OCI-M1 (cell line): ENCODE measurements around the gene NQO1.
"Not testable (repeated sequence)": the region's sequence is repeated elsewhere in the genome, so short reads cannot be mapped to it uniquely, and the experiment has no call there.

ENCODE experiments used
- DNase-seq: peaks from one replicate; lab custom pipeline; 2025; lab: John Stamatoyannopoulos, UW

The NQO1 gene

DNA sequence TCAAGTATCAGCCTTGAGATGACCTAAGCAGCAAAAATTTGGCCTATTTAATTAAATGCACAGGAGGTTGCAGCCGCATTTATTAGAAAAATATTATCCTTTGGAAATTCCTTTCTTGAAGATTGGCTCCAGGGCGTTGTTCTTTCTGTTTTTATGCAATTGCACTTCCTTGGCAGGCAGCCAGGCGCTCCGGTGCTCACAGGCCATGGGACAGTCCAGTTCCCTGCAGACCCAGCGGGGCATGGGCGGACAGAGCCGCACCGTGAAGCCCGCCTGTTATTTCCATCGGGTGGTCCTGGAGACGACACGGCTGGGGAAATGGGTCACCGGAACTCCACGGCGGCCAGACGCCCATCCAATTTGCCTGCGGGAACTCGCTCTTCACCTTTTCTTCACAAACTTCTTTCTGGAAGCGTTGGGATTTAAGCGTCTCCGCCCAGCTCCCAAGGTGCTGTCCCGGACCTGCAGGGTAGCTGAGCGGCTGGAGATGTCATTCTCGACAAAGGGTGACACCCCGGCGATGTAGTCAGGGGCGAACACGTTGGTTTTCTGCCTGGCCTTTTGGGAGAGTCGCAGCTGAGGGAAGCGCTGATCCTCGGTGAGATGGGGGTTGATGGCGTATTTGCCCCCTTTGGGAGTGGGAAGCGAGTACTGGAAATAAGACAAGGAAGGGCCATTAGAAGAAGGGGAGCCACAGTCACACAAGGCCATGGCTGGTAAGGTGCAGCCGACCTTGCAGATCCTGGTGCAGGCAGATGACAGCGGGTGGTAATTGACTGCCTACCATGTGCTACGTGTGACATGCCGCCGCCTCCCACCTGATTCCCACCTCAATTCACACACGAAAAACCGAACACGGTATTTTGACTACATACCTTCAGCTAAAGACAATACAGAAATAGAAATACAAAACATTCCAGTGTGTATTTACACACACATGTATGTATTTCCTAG is 15.9 kb upstream of the NQO1 start:
- no peak for DNase-seq

DNA sequence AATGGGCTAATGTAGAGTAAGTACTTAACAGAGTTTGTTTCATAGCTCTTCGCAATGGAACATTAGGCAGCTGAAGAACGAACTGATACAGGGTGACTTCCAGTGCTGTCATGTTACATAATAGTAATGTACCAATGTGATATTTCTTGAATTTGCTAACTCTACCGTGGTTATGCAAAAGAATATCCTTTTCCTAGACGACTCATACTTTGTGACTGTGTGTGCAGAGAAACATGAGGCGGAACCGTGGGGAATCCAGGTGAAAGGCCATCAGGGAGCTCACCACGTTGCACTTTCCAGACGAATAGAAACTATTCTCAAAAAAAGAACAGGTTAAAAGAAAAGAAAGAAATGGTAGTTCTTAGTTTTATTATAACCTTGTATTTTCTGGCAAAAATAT is 15.2 kb upstream of the NQO1 start:
- DNase-seq: no peak

DNA sequence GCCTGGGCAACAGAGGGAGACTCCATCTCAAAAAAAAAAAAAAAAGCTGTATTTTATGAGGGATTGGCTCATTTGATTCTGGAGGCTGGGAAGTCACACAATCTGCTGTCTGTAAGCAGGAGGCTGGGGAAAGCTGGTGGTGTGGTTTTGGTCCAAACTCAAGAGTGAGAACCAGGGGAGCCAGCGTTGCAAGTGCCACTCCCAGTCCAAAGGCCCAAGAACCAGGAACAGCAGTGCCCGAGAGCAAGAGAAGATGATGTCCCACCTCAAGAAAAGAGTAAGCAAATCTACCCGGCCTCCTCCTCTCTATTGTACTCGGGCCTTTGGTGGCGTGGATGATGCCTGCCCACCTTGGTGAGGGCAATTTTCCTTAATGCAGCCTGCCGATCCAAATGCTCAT is 5.7 kb upstream of the NQO1 start:
- DNase-seq: no peak

DNA sequence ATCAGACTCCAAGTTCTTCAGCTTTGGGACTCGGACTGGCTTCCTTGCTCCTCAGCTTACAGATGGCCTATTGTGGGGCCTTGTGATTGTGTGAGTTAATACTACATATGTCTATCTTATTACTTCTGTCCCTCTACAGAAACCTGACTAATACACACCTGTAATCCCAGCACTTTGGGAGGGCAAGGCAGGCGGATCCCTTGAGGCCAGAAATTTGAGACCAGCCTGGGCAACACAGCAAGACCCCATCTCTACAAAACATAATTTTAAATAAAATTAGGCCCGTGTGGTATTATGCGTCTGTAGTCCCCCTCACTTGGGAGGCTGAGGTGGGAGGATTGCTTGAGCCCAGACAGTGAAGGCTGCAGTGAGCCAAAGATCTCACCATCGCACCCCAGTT is 4.9 kb upstream of the NQO1 start:
- DNase-seq: not testable (repeated sequence)

GRCh38 chr16:69729030-69729429 is 2.7 kb upstream of the NQO1 start:
- not testable (repeated sequence) for DNase-seq

GRCh38 chr16:69727916-69728270 is 1.5 kb upstream of the NQO1 start:
- no peak for DNase-seq

DNA sequence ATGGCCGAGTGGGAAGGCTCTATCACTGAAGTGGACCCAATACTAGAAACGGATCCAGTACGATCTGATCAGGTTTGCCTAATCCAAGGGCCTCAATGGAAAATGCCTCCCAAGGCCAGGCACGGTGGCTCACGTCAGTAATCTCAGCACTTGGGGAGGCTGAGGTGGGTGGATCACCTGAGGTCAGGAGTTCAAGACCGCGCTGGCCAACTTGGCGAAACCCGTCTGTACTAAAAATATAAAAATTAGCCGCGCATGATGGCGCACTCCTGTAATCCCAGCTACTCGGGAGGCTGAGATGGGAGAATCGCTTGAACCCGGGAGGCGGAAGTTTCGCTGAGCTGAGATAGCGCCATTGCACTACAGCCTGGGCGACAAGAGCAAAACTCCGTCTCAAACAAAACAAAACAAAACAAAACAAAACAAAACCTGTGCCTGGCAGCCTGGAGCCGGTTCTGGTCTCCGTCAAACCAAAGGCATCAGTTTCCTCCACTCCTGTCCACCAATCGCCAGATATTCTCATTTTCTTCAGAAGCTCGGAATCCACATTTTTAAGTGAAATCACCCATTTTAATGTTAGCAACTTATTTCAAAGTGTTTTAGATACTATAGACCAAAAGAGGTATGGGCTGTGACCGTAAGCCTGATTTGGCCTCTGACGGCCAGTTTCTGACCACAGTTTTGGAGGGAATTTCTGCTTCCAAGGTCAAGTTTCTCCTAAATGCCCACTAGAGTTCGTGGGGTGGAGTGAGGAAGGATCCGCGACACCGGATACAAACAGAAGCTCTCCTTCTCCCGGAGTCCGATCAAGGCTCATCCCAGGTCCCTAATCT is 664 bp downstream of the NQO1 start:
- no peak for DNase-seq

- DNase-seq: no peak
Observed at GRCh38 chr16:69724981-69725479, 1.3 kb downstream of the NQO1 start.

GRCh38 chr16:69724414-69724873 is 1.9 kb downstream of the NQO1 start:
- DNase-seq: no peak

- DNase-seq: no peak
Observed at GRCh38 chr16:69721441-69721957, 4.9 kb downstream of the NQO1 start.

GRCh38 chr16:69720822-69721430 is 5.4 kb downstream of the NQO1 start:
- DNase-seq: no peak

- DNase-seq: no peak
Observed at GRCh38 chr16:69718111-69718764, 8.1 kb downstream of the NQO1 start.

- no peak for DNase-seq
Observed at GRCh38 chr16:69717066-69717465, 9.3 kb downstream of the NQO1 start.

DNA sequence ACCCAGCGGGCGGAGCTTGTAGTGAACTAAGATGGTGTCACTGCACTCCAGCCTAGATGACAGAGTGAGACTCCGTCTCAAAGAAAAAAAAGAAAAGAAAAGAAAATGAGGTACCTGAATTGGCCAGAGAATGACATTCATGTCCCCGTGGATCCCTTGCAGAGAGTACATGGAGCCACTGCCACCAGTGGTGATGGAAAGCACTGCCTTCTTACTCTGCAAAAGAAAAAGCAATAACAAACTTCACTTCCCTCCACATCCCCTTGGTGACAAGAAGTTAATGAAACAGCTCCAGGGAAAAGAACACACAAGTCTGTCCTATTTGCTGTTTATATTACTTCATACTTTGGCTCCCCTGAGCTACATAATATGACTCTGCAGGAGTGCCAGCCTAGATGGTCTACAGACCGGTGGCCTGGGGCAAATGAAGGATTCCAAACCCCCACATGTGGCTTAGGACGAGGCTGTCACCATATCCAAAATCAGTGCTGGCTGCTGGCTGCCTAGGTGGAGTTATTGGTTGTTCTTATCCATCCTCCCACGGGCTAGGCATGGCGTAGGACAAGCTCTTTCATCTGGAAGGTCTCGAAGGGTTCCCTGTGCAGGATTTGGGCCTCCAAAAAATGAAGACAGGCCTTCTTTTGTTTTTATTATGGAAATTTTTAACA is 13.3 kb downstream of the NQO1 start:
- DNase-seq: no peak

- DNase-seq: no peak
Observed at GRCh38 chr16:69712277-69712676, 14.1 kb downstream of the NQO1 start.

DNA sequence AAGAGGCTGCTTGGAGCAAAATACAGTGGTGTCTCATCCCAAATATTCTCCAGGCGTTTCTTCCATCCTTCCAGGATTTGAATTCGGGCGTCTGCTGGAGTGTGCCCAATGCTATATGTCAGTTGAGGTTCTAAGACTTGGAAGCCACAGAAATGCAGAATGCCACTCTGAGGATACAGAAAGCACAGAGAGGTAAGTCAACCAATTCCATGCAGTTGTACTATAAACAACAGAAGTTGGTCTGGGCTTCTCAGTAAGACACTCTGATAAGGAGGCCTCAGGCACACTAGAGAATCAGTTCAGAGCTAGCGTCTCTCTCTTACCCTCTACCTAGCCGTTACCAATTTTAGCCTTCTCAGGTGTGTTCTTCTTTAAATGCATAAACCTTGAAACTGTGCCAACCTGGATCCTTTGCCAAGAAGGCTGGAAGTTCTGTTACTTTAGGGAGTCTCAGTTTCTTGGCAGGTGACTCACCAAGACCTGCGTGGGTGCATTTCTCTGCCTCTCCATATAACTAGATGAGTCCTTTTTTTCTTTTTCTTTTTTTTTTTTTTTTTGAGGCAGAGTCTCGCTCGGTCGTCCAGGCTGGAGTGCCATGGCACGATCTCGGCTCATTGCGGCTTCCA is 15.1 kb downstream of the NQO1 start:
- DNase-seq: no peak

DNA sequence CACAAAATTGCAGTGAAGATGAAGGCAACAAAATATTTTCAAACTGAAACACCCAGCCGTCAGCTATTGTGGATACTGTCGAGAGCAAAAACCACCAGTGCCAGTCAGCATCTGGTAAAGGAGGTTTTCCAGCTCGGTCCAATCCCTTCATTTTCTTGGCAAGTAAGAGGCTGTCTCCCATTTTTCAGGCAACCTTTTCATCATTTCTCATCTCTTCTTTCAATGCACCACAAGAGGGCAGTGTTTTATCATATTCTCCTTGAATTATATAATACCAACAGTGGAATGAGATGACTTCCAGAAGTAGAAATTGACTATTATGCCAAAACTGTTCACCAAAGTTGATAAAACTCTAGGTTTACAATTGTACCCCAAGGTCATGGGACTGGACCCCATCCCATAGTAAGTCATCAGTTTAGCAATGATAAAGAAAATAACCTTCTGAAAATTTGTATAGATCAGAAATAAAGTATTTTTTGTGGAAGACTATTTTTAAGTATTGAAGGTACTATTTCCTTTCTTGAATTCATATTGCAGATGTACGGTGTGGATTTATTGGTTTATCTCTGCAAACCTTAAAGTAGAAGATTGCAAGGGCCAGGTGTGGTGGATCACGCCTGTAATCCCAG is 16.8 kb downstream of the NQO1 start:
- DNase-seq: peak; percentile 86

DNA sequence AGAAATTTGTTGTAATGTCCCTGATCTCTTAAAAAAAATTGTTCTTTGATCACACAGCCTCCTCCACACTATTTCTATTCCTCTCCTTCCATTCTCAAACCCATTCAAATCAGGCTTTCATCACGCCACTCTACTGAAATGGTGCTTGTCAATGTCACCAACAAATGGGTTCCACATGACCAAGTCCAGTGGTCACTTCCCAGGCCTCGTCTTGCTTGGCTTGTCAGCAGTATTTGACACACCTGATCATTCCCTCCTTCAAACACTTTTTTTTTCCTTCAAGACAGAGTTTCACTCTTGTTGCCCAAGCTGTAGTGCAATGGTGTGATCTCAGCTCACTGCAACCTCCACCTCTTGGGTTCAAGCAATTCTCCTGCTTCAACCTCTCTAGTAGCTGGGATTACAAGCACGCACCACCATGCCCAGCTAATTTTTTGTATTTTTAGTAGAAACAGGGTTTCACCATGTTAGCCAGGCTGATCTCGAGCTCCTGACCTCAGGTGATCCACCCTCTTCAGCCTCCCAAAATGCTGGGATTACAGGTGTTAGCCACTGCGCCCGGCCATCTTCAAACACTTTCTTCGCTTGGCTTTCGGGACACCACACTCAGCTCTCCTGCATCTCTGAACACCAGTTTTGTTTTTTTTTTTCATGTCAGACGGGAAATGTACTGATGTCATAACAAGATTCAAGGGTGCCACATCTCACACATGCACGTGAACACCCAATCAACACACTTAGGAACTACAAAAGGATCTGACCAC is 18.3 kb downstream of the NQO1 start:
- no peak for DNase-seq

- DNase-seq: no peak
Observed at GRCh38 chr16:69706975-69707340, 19.4 kb downstream of the NQO1 start.
